ENCODE data around the gene RTP1.

Gene RTP1

DNA sequence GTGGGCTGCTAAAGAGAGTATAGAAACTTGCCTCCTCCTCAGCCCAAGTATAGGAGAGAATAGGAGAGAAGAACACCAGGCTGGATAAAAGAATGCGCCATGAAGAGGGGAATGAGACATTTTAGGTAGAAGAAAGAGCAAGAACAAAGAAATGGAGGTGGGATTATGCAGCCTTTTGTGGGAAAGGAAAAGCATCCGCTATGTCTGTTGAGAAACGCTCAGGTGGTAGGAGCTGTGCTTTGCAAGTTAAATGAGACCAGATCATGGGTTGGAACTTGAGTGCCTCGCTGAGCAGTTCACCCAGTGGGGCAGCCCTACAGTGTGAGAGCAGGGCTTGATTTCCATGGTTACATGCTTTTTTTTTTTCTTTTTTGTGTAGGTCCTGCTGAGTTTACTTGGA is 11.5 kb upstream of the RTP1 start:
- DNase-seq (ENCODE audit: low read depth), result no peak
- no peak overlapping the region for H3K4me3 ChIP-seq (replicated peaks; ENCODE audit: low read depth, low read length)
- TF ChIP-seq, protein P1, sequence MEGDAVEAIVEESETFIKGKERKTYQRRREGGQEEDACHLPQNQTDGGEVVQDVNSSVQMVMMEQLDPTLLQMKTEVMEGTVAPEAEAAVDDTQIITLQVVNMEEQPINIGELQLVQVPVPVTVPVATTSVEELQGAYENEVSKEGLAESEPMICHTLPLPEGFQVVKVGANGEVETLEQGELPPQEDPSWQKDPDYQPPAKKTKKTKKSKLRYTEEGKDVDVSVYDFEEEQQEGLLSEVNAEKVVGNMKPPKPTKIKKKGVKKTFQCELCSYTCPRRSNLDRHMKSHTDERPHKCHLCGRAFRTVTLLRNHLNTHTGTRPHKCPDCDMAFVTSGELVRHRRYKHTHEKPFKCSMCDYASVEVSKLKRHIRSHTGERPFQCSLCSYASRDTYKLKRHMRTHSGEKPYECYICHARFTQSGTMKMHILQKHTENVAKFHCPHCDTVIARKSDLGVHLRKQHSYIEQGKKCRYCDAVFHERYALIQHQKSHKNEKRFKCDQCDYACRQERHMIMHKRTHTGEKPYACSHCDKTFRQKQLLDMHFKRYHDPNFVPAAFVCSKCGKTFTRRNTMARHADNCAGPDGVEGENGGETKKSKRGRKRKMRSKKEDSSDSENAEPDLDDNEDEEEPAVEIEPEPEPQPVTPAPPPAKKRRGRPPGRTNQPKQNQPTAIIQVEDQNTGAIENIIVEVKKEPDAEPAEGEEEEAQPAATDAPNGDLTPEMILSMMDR (IDR thresholded peaks at IDR 0.05; ENCODE audit: low read length, missing control alignments), result no peak

DNA sequence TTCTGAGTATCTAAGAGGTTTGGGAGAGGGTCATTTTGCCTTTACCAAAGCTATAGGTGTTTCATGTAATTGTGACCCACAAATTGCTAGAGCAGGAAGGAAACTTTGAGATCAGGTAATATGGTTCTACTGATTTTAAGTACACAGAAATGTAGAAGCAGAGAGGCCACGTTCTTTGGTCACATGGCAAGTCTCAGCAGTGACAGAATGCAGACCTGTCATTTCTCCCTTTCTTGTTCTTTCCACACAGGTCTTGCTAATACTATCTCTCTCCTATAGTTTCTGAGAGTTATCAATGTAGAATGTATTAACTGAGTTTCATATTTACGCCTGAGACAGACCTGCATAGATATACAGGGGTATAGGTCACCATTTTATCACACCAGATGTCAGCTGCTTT is 10.9 kb upstream of the RTP1 start:
- H3K4me3 ChIP-seq (replicated peaks; ENCODE audit: low read depth, low read length), result no peak overlapping the region
- no peak for DNase-seq (ENCODE audit: low read depth)
- TF ChIP-seq, protein P1 (IDR thresholded peaks at IDR 0.05; ENCODE audit: low read length, missing control alignments), result no peak

DNA sequence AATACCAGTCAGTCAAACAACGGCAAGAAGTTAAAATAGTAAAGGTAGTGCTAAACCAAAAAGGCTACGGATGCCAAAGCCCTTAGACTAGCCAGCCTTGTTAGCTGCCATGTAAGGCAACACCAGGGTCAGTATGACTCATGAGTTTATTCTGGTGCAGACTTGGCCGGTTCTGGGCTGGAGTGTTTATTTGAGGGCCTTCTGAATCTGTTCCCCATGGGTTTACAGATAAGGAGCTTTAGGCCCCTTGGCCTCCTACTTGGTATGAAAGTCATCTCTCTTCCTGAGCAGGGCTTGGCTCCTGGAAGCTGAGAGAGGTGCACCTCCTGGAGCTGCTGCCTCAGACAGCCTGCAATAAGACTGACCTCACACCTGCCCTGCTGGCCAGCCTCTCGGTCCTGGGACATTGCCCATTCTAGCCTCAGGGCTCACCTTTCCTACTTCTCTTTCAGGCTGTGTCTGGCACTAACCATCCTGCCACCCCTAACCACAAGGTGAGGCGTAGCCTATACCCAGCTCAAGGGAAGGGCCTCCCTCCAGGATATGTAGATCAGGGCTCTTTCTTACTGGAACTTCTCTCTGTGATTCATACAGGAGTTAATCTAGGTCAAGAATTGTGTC is 10.4 kb upstream of the RTP1 start:
- TF ChIP-seq, protein P1 (IDR thresholded peaks at IDR 0.05; ENCODE audit: low read length, missing control alignments), result no peak
- no peak overlapping the region for H3K4me3 ChIP-seq (replicated peaks; ENCODE audit: low read depth, low read length)
- DNase-seq (ENCODE audit: low read depth), result peak; percentile 79

DNA sequence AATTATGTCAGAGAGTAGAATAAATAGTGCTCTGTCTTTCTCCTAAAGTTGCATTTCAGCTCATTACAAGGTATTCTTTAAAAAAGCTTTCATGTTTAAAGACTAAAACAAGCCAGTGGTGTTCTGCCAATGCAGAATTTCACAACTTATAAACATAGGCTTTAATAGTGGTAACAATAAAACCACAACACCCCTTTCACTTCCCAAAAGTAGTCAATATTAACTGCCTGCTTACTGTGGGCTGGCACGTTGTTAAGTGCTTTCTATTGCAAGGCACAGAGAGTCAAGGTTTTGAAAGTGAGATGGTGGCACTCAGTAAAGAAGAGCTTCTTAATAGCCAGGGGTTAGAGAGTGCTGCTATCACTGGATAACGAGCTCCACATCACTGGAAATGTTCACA is 8.4 kb upstream of the RTP1 start:
- TF ChIP-seq, protein P1 (IDR thresholded peaks at IDR 0.05; ENCODE audit: low read length, missing control alignments), result no peak

DNA sequence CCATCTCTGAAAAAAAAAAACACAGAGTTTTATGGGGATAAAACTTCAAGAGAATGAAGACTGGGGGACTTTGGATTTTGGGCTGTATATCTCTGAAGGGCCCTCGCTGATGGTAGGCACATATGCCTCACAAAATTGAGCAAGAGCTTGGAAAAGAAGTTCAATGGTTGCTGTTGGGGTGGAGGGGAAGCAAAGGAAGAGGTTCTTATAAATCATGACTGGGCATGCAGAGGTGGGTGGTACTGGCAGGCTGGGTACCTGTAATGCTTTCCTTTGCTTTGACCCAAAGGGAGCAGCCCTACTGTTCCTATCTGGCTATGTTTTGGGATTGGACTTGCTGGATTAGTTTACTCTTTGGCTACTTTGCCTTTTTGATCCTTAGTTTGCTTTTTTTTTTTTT is 6.0 kb upstream of the RTP1 start:
- TF ChIP-seq, protein P1 (IDR thresholded peaks at IDR 0.05; ENCODE audit: low read length, missing control alignments), result no peak
- no peak for DNase-seq (ENCODE audit: low read depth)
- no peak overlapping the region for H3K4me3 ChIP-seq (replicated peaks; ENCODE audit: low read depth, low read length)

More for the DNA sequence above, 8.4 kb upstream of the RTP1 start:
- no peak overlapping the region for H3K4me3 ChIP-seq (replicated peaks; ENCODE audit: low read depth, low read length)
- DNase-seq (ENCODE audit: low read depth), result no peak

DNA sequence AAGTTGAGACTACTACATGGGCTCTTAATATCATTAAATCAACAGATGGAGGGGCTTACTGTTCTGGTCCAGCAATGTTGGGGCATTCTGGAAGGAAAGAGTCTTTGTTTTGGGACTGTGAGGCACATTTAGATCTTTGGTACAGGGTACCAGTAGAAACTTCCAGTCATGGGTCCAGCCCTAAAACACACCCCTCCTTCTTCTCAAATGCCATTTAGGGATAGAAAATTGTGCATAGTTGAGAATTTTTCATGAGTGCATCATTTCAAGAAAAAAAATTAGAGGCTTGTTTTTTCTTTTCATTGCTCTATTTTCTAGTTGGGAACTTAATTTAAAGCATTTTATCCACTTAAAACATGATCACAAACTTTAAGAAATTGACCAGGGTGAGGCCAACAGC is 4.1 kb upstream of the RTP1 start:
- no peak overlapping the region for H3K4me3 ChIP-seq (replicated peaks; ENCODE audit: low read depth, low read length)
- TF ChIP-seq, protein P1 (IDR thresholded peaks at IDR 0.05; ENCODE audit: low read length, missing control alignments), result no peak
- DNase-seq (ENCODE audit: low read depth), result no peak

Data from fibroblast of pulmonary artery (primary cell).